ENCODE data around the gene RNF222.

- TF ChIP-seq CTCF (optimal IDR thresholded peaks at IDR 0.05 in 1 of 3, IDR thresholded peaks at IDR 0.05 in 1 of 3, conservative IDR thresholded peaks at IDR 0.05 in 1 of 3; ENCODE audit: extremely low read depth in 1 of 3, insufficient read depth in 2 of 3, low read length in 3 of 3) (no peak), EZH2 (IDR thresholded peaks at IDR 0.05; ENCODE audit: low read length) (no peak)
These were observed 1.4 kb upstream of the RNF222 start for GRCh38 chr17:8398980-8399379.
